NCI-H510A treated with DMSO at 0.1 percent for 48 hours (cell line): ENCODE data around the gene ENTHD1.

Experiments
- DNase-seq: peaks from one replicate; lab custom pipeline; 2025; lab: John Stamatoyannopoulos, UW

ENTHD1 gene, protein sequence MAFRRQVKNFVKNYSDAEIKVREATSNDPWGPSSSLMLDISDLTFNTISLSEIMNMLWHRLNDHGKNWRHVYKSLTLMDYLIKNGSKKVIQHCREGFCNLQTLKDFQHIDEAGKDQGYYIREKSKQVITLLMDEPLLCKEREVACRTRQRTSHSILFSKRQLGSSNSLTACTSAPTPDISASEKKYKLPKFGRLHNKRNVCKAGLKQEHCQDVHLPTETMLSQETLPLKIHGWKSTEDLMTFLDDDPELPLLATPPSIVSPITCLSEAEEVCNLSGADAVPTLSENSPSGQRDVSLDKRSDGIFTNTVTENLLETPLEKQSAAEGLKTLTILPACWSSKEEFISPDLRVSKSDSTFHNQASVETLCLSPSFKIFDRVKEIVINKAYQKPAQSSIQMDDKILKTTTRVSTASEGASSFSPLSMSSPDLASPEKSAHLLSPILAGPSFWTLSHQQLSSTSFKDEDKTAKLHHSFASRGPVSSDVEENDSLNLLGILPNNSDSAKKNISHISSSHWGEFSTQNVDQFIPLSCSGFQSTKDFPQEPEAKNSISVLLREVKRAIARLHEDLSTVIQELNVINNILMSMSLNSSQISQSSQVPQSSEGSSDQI

DNA sequence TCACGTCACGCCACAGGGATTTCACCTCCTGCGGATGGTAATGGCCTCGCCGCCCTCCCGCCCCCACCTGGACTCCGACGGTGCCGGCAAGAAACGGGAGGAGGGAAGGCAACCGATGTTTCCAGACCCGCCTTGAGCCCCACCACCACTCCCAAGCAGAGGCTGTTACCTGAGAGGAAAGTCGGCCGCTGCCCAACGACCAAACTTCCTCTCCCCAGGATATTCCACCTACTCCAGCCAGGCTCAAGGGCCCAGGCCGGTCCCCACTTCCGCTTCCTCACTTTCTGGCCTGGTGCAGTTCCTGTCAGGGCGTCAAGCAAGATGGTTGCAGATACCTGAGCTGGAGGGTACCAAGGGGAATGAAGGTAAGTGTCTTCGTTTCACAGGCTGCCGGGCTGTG is at the start of gene ENTHD1:
TSS of gene ENTHD1 (minus strand) at position 235 of the 400 bp plus-strand sequence. CDS start 6,012 bp downstream, outside the sequence.
- DNase-seq = no peak

DNA sequence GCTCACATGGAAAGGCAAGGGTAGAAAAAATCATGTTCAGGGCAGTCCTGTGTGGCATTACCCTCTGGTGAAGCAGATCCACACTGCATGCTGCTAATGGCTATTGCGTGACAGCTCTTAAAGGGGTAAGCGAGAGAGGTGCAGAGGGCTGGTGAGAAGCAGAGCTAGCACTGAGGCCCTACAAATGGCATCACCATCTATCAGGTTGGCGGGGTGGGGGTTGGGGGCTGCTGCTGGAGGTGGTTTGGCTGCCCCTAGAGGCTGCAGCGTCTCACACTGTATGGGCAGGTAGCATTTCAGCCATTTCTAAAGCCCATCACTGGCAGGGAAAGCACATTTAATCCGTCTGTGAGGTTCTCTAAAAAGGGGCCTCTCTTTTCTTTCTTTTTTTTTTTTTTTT is 49.8 kb upstream of the ENTHD1 start:
- DNase-seq = peak; percentile 27

DNA sequence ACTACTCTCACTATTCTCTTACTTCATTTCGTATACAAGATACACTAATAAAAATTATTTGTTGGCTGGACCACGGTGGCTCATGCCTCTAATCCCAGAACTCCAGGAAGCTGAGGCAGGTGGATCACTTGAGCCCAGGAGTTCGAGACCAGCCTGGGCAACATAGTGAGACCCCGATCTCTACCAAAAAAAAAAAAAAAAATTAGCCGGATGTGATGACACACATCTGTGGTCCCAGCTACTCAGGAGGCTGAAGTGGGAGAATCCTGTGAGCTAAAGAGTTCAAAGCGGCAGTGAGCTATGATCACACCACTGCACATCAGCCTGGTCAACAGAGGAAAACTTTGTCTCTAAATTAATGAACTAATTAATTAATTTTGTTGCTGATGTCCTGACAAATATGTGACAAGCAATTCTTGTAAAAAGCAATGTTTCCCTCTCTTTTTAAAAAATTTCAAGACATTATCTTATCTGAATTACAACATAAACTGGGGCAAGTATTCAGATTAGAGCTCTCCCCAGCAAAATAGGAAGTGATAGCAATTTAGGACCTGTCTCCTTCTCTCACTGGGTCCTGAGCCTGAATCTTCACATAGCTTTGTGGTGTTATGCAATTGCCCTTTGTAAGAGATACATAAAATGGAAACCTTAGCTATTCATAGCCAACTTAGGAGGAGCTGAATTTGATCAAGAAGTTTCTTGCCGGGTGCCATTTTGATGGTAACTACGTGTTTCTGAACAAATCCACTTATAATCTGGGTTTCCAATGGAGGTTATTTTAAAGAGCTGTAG is 49.1 kb upstream of the ENTHD1 start:
- DNase-seq = no peak

DNA sequence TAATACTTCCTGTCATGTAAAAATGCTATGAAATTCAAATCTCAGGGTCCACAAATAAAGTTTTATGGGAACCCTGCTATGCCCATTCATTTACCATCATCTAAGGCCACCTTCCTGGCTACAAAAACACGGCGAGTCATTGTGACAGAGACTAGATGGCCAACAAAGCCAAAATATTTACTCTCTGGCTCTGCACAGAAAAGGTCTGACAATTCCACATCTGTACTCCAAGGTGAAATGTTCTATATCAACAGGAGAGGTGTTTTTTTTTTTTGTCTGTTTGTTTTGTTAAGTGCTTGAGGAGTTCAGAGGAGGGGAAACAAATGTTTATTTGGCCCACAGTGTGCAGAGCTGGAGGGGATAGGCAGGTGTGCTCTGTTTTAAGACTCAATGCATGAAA is 48.0 kb upstream of the ENTHD1 start:
- DNase-seq = peak; percentile 75

DNA sequence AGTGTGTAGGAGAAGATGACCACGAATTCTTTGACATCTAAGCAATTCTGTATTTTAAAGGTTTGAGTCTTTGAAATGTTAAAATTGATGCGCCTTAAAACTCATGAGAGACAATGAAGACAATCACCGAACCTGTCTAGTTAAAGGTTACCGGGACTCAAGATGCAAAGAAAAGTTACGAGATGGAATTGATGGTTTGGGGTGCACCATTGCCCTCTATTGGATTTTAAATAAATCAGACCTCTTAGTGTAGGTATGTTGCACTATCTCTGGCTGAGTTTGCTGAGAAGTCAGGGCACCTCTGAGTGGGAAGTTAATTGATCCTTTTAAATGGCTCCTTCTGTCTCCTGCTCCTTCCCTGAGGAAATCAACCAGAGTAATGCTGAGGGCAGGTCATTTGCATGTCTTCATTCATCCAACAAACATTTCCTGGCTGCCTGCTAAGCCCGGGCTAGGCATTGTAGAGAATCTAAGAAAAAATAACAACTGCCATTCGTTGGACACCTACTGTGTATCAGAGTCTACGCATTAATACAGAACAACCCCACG is 47.3 kb upstream of the ENTHD1 start:
- no peak for DNase-seq

DNA sequence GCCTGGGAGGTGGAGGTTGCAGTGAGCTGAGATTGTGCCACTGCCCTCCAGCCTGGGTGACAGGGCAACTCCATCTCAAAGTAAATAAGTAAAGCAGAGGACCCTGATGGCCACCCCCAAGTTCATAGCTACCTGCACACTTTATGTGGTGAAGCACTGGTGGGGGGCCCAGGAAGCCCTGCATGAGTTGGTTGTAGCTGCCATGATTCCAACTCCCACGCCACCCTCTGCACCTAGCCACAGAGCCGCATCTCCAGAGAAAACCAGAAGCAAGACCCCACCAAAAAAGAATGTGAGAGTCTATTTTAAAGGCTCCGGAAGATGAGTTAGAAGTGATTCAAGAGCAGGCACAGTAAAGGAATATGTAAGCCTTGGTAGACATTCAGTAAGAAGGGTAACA is 46.3 kb upstream of the ENTHD1 start:
- DNase-seq = no peak

DNA sequence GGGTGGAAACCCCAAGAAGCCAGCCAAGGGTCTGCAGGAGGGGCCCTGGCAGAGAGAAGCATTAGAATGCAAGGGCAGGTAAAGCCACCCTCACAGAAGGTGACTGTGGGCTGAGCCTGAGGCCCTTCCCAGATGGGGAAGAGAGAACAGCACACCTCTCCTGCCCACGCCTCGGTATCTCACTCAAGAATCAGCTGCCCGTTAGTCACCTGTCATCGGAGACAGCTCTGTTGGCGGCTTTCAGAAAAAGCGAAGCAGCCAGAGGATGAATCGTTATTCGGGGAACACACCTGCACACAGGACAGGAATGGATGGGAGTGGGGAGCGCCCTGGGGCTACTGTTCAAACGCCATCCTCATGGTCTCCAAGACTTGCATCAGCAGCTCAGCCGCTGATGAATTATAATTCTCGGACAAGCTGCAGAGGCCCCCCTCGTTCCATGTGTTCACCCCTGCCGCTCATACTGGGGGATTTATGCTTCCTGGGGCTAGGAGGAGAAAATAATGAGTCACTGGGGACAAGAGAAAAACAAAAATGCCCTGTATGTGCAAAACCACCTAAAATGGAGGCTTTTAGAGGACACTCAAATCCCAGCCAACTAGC is 45.0 kb upstream of the ENTHD1 start:
- no peak for DNase-seq

DNA sequence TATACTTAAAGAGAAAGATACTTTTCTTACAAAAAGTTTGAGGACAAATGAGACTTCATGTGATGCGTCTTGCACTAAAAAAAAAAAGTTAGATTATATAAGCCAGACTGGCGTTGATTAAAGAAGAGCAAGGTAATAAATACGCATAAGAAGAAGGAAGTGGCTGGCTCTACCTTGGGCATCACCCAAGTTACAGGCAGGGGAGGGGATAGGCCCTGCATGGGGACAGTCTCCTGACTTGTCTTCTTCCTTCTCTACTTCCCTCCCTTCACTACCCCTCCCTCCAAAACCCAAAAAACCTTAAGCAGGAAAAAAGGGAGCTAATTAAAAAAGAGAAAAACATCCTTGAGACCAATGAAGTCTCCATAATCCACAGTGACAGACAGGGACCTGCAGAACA is 44.3 kb upstream of the ENTHD1 start:
- DNase-seq = no peak

DNA sequence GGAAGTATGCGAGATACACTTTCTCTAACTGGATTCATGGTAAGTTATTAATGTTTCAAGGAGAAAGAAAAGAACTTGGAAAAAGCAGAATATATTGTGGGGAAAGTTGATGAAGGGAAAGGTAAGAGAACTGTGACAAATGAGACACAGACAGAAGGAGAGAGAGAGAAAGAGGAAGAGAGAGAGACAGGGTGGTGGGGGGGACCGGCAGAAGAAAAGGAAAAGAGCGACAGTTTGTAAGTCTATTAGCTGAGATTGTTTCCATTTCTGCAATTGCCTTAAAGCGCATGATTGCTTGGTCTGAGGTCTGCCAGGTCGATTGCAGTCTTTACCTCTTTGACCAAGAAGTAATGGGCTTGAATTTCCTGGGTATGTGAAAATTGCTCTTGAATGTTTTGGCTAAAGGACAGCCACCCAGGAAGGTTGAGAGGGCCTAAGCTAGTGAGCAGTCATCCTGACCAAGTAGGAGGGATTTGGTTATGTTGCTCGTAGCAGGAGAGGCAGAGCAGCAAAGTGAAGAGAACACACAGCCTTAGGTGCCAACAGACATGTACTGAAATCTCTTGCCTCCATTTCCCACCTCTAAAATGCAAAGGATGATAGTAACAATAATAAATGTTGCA is 43.1 kb upstream of the ENTHD1 start:
- DNase-seq = no peak

DNA sequence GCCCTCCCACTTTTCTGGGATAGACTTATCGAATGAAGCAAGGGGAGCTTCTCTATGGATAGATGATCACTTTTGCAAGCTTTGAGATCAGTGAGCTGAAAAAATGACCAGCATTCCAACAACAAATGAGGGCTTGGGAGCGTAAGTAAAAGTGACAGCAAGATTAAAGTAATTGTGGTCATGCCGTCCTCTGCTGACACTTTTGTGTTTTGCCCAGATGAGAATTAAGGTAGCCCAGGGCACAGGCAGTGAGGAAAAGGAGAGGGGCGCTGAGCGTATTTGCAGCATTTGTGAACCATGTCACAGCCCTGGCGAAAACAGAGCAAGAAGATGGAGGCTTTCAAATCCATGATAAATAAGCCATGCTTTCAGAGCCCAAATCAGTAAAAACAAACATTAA is 42.1 kb upstream of the ENTHD1 start:
- DNase-seq = no peak

DNA sequence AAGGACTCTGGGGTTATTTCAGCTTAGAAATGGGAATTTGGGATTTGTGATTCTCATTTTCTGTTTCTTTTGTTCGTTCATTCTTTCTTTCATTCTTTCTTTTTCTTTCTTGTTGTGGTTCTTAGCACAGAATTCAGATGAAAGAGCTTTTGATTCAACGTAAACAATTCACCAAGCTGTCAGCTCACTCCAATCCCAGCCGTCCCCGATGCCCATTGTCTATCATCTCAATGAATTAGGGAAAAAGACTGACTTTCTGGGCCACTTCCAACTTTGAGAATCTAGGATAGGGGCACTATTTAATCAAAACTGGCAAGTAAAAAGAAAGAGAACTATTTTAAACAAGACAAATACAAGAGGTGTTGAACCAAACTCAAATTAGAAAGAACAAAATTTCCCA is 41.6 kb upstream of the ENTHD1 start:
- no peak for DNase-seq

DNA sequence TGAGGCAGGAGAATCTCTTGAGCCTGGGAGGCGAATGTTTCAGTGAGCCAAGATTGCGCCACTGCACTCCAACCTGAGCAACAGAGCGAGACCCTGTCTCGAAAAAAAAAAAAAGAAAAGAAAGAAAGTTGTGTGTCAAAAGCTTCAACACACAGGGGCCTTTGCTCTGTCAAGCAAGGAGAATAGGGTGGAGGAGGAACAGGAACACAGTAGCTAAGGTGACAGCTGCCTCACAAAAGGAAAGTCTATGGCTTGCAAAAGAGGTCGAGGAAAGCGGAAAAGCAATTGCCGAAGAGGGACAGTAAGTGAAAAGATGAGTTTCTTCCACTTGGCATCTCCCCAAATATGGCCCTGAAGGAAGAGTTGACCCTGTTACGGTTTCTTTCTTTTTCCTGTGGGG is 40.2 kb upstream of the ENTHD1 start:
- no peak for DNase-seq

DNA sequence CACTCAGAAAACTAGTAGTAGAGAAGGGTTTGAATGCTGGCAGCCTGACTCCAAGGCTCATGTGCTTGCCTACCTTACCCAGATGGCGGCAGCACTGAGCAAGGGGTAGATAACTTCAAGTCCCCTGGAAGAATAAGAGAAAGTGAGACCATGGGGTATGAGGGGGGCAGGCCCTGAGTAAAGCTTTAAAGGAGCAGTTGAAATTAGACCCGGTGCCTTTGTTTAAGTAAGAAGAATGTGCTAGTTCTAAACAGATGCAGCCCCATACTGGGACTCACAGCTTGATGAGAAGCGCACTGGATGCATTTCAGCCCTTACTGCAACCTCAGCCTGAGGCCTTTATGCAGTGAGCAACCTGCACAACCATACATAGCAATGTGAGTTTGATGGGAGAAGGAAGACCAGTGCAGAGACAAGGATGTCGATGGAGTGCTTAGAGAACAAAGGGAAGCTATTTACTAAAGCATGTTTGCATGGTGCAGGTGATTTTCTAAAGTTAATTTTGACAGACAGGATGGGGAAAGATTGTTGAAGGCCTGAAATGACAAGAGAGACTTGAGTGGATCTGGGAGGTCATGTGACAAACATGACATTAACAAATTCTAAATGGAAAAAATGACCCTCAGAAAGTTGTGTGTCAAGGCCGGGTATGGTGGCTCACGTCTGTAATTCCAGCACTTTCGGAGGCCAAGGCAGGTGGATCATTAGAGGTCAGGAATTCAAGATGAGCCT is 39.5 kb upstream of the ENTHD1 start:
- no peak for DNase-seq

DNA sequence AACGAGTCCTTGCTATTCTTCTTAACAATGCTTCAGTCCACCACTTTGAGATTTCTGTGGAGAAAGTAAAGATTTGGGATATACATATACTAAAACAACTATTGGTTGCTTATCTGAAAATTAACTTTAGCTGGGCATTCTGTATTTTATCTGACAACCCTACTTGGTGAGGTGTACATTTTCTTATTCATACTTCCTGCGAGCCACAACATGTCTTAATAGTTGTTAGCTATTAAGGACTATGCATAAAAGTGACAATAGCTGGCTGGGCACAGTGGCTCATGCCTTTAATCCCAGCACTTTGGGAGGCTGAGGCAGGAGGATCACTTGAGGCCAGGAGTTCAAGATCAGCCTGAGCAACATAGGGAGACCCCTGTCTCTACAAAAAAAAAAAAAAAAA is 38.6 kb upstream of the ENTHD1 start:
- no peak for DNase-seq

DNA sequence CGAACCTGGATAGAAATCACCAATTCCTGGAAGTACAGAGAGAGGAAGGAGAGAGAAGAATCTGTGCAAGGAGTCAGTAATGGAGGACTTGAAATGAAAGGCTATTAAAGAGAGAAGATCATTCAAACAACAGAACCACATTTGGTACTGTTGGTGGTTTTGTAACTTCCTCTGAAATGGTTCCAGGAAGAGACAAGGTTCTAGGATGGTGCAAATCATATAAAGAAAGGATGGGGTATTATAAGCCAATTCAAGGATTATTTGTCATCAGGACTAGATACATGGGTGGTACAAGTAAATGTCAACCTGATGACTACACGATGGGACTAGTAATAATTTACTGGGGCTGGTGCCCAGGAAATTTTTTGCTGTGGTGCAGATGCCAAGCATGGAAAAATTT is 37.7 kb upstream of the ENTHD1 start:
- DNase-seq = no peak

DNA sequence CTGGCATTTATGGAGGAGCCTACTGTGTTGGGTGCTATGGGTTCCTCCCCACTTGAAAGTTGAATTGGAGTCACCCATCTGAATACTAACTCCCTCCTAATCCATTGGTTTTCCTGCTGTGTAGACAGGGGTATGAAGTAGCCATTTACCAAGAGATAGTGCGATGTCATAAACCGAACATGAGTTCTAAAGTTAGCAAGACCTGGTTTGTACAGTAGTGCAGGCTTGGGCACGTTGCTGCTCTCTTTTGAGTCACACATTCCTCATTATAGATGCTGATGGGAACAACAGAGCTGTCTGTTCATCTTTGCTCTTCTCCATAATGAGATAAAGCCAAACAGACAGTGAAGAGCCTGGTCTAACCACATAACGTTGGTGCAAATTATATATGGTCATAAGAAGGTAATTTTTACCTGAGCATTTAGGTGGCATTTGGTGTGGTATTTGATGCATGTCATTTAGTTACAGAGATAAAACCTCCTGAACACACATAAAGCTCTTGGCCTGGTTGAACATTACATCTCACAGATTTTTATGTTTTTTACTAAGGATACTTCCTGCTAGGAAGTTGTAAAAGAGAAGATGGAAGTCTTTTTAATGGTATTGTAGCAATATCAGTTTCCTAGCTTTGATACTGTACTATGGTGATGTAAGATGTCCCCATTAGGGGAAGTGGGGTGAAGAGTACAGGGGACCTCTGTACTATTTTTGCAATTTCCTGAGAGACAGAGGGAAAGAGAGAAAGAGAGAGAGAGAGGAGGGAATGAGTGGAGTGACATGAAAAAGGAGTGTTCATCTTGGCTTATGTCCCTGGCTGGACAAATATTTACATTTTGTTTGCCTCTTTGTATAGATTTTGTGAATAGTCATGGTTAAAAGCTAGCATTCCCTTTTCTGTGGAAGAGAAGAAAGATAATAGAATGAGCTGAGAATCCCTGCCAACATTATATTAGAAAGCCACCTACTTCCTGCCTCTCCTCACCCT is 35.3 kb upstream of the ENTHD1 start:
- DNase-seq = no peak

DNA sequence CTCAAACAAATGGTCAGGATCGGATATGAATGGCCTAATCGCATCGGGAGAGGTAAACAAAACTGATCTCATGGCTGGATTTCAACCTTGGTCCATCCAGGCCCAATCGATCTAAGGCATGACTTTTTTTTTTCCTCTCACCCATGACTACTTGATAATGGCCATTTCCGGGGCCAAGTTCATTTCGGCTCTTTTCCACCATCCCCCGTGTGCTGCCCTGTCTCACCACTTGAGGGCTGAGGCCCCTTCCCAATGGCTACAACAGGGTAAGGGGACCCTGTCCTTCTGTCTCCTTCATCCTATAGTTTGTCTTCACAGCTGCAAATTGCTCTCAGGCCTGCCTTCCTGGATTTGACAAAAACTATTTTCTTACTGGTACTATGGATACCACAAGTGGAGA is 34.0 kb upstream of the ENTHD1 start:
- DNase-seq = no peak

DNA sequence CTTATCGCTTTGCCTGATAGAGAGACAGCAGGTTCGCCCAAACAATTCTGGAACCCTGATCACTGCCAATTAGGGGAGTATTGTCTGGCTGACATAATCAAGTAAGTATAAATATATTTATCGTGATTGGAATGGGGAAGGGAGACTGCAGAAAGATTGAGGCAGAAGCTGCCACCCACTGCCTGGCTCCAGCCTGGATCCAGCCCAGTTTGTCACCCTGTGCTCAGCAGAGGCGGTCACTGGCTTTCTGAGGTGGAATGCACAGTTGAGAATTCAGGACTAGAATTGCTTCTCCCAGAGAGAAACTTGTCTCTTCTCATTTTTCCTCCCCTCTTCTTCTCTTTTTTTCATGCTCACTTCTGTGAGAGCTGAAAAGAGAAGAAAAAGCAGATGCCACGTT is 33.2 kb upstream of the ENTHD1 start:
- DNase-seq = no peak

DNA sequence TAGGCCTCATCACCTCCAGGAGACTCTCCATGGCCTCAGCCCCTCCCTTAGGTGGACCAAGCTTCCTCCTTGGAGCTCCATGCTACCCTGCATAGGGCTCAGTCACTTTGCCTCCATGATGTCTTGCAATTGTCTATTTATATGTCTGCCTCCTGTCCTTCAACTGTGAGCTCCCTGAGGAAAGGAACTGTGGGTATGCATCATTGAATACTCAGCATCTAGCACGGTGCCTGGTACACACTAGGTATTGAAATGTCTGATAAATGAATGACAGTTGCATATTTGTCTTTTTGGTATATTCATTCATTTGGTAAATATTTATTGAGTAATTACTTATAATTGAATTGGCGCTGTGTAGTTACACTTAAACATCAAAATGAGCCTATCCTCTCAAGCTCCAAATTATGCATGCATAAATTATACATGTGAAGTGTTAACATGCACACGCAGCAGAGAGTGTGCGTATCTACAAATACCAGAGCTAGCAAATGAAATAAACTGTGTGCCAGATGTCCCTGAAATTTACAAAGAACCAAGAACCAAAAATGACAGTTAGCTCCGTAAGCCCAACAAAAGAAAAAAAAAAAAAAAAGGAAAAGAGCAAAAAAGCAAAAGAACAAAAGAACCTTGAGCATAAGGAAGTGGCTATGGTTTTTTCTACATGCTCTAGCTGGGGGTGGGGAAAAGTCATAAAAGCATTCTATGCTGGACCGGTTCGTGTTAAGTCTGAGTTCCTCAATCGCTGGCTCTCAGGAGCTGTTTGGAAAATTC is 32.5 kb upstream of the ENTHD1 start:
- DNase-seq = no peak
